ENCODE results near the gene ABCA4. TPM values are rescaled to one million over a fixed set of nuclear protein-coding genes. Genes with fewer than 3 reads are reported as not detected.
A peak's percentile ranks its signal among the peaks of the same experiment; 100 is the strongest.

The ABCA4 gene
- total and polyA plus RNA-seq, 11 donors = 0.04 to 0.37 (median 0.16) TPM; not detected in 2

- no peaks in the 10 kb centered on the region for H3K27me3 ChIP-seq
- WGBS, 4 donors = 65 to 79% (median 72%) methylated on average over 3 of the region's 3 CpGs
- peaks cover 10 to 66% (median 42%) of the 10 kb centered on the region in 12 donors for H3K4me1 ChIP-seq
- no peak for DNase-seq
- H3K9me3 ChIP-seq = no peaks in the 10 kb centered on the region
- H3K27ac ChIP-seq = peak overlapping the region; percentile 31 to 97 (median 88)
- no peaks in the 10 kb centered on the region for H3K36me3 ChIP-seq
- intact Hi-C loops (cut with DNase I) = loop anchor here in 8 of 10 donors (2.0 to 5.0 kb wide), 6 partner anchors 148 to 288 kb away; partner anchors contain the start of gene ARHGAP29 (in 5 of the 8)
- no peak for ATAC-seq
- no peak overlapping the region for H3K4me3 ChIP-seq
- TF ChIP-seq CTCF (IDR thresholded peaks at IDR 0.05) (no peak), POLR2A (IDR thresholded peaks at IDR 0.05) (no peak)
Observed at GRCh38 chr1:94049791-94050190, 71.2 kb downstream of the ABCA4 start.

GRCh38 chr1:94048413-94049164 is 72.4 kb downstream of the ABCA4 start:
- TF ChIP-seq POLR2A (IDR thresholded peaks at IDR 0.05) (peak in 1 of 2 donors; percentile 30), CTCF (IDR thresholded peaks at IDR 0.05) (no peak)
- Histone ChIP-seq H3K4me1 (peaks cover 11 to 75% (median 47%) of the 10 kb centered on the region in 12 donors), H3K27me3 (no peaks in the 10 kb centered on the region), H3K27ac (peak overlapping the region; percentile 79 to 97 (median 91)), H3K36me3 (no peaks in the 10 kb centered on the region), H3K4me3 (no peak overlapping the region), H3K9me3 (no peaks in the 10 kb centered on the region)
- ATAC-seq (peak; percentile 22 to 65 (median 53)), DNase-seq (peak in 2 of 5 donors; percentile 52 to 58)
- intact Hi-C loops (cut with DNase I) = loop anchor here in 8 of 10 donors (2.0 to 5.0 kb wide), 6 partner anchors 149 to 289 kb away; partner anchors contain the start of gene ARHGAP29 (in 5 of the 8)
- WGBS, 4 donors = 46 to 62% (median 53%) methylated on average over 11 of the region's 11 CpGs

GRCh38 chr1:94047949-94048348 is 73.0 kb downstream of the ABCA4 start:
- ATAC-seq = no peak
- peaks cover 11 to 81% (median 49%) of the 10 kb centered on the region in 12 donors for H3K4me1 ChIP-seq

GRCh38 chr1:94045465-94046056 is 75.4 kb downstream of the ABCA4 start:
- Histone ChIP-seq H3K4me1 (peaks cover 11 to 81% (median 49%) of the 10 kb centered on the region in 12 donors), H3K27me3 (no peaks in the 10 kb centered on the region), H3K27ac (peak overlapping the region; percentile 77 to 97 (median 91)), H3K9me3 (no peaks in the 10 kb centered on the region), H3K4me3 (peak overlapping the region in 7 of 12 donors; percentile 12 to 34 (median 20)), H3K36me3 (no peaks in the 10 kb centered on the region)
- DNase-seq (peak; percentile 91 to 95 (median 91)), ATAC-seq (peak; percentile 89 to 94 (median 91))
- intact Hi-C loops (cut with DNase I) = loop anchor here in 8 of 10 donors (1.0 to 5.0 kb wide), 9 partner anchors 152 to 292 kb away; partner anchors contain the start of gene ARHGAP29 (in 5 of the 8)
- TF ChIP-seq CTCF (IDR thresholded peaks at IDR 0.05) (peak; percentile 50 to 94 (median 78)), POLR2A (IDR thresholded peaks at IDR 0.05) (peak in 1 of 2 donors; percentile 16)
- 10 to 26% (median 13%) methylated on average over 16 to 22 of the region's 22 CpGs for WGBS, 4 donors

More at GRCh38 chr1:94047949-94048348, 73.0 kb downstream of the ABCA4 start:
- Histone ChIP-seq H3K36me3 (no peaks in the 10 kb centered on the region), H3K4me3 (no peak overlapping the region), H3K27ac (peak overlapping the region; percentile 74 to 97 (median 91)), H3K27me3 (no peaks in the 10 kb centered on the region), H3K9me3 (no peaks in the 10 kb centered on the region)
- intact Hi-C loops (cut with DNase I) = loop anchor here in 8 of 10 donors (2.0 to 5.0 kb wide), 6 partner anchors 149 to 289 kb away; partner anchors contain the start of gene ARHGAP29 (in 5 of the 8)
- WGBS, 4 donors = 45 to 70% (median 54%) methylated on average over 2 of the region's 2 CpGs
- TF ChIP-seq POLR2A (IDR thresholded peaks at IDR 0.05) = no peak
- DNase-seq = no peak
